DMS53 treated with DMSO at 0.1 percent for 48 hours (cell line): ENCODE measurements around the gene IQSEC1.
A peak's percentile ranks its signal among the peaks of the same experiment; 100 is the strongest.

Experiments used
- DNase-seq: peaks from one replicate; lab custom pipeline; 2025; ENCODE audit not compliant: unreplicated experiment; lab: John Stamatoyannopoulos, UW

The IQSEC1 gene

GRCh38 chr3:13073326-13074005 is at the start of gene IQSEC1:
Gene IQSEC1 (minus strand): TSS chr3:13073429. CDS start chr3:13073014, 415 bp downstream.
- DNase-seq, result no peak

DNA sequence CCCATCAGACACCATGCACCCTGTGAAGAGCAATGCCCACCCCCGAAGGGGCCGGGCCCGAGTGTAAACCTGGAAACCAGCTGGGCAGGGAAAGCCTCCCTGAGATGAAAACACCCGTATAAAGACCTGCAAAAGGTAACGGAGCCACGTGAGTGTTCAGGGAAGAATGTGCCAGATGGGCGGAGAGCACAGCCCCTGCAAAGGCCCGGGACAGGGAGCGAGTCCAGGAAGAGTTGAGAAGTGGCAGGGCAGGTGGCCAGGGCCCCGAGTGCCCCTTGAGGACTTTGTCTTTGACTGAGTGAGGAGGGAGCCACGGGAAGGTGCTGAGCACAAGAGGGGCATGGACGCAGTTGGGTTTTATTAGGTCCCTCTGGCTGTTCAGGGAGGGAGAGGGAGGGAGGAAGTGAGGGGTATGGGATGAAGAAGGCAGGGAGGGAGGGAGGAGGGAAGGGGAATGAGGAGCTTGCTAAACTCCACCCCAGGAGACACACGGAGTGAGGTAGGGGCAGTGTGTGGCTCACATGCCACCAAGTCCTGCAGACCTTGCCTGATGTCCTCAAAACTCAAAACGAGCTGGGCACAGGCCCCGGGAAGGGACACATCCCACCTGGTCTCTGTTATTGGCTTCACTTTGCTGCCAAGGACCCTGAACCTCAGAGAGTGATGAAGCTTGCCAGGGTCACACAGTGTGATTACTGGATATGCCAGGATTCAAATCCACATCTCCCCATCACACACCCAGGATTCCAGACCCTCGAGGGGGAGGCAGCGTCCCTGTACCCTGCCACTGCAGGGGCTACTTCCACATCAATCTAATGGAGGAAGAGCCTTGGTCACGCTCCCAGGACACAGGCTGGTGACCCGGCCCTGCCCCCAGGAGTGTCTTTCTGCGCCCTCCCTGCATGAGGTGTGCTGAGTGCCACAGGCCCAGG is 49.1 kb upstream of the IQSEC1 start:
- DNase-seq, result no peak

GRCh38 chr3:13121553-13122001 is 48.3 kb upstream of the IQSEC1 start:
- no peak for DNase-seq

- DNase-seq, result no peak
These were observed 47.8 kb upstream of the IQSEC1 start for GRCh38 chr3:13120928-13121552.

- DNase-seq, result no peak
These were observed 47.2 kb upstream of the IQSEC1 start for GRCh38 chr3:13120289-13120927.

DNA sequence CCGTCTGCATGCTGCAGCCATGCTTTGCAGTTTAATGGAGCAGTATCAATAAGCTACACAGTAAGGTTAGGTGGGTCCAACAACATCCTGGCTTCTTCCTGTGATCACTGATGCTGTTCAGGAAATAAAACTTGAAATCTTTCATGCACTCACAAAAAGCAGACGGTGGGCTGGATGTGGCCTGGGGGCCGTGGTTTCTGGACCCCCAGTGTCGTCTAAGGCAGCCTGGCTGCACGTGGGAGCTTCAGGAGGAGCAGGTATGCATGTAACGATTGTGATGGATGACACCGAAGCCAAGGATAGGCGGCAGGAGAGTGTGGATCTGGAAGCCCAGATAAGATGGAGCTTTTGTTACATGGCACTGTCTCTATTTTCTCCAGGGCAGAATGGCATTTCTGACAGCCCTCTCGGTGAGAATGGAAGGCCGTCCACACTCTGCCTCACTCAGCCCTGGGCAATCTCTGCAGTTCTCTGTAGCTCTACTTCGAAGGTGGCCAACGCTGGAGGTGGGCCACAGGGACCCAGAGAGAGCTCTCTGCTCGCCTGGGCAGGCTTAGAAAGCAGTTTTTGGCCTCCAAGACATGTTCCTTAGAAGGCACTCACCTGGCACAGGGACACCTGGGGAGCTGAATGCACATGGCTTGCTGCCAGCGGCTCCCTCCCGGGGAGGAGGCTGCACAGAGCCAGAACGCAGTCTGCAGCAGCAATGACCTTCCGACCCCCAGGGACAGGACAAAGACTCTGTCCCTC is 46.4 kb upstream of the IQSEC1 start:
- DNase-seq, result no peak

DNA sequence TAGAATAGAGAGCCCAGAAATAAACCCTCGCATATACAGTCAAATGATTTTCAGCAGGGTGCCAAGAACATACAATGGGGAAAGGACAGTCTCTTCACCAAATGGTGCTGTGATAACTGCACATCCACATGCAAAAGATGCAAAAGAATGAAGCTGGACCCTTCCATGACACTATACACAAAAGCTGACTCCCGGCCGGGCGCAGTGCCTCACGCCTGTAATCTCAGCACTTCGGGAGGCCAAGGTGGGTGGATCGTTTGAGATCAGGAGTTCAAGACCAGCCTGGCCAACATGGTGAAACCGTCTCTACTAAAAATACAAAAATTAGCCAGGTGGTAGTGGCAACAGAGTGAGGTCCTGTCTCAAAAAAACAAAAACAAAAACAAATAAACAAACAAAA is 43.2 kb upstream of the IQSEC1 start:
- DNase-seq, result no peak

GRCh38 chr3:13115991-13116390 is 42.8 kb upstream of the IQSEC1 start:
- DNase-seq, result no peak

DNA sequence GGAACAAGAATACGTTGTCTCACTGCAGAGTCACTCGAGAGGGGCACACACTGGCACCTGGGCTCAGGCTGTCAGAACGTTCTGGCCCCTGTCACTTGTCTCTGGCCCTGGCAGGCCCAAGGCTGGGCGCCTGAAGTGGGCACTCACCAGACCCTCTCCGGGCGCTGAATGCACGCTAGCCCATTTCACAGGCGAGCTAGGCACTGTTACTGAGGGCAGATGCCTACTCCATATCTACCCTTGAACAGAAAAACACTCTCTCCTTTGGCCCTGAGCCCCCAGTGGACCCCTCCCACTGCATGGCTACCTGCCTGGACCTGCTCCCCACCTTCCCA is 42.3 kb upstream of the IQSEC1 start:
- no peak for DNase-seq

GRCh38 chr3:13114811-13115575 is 41.8 kb upstream of the IQSEC1 start:
- no peak for DNase-seq

GRCh38 chr3:13113346-13114330 is 40.4 kb upstream of the IQSEC1 start:
- no peak for DNase-seq

DNA sequence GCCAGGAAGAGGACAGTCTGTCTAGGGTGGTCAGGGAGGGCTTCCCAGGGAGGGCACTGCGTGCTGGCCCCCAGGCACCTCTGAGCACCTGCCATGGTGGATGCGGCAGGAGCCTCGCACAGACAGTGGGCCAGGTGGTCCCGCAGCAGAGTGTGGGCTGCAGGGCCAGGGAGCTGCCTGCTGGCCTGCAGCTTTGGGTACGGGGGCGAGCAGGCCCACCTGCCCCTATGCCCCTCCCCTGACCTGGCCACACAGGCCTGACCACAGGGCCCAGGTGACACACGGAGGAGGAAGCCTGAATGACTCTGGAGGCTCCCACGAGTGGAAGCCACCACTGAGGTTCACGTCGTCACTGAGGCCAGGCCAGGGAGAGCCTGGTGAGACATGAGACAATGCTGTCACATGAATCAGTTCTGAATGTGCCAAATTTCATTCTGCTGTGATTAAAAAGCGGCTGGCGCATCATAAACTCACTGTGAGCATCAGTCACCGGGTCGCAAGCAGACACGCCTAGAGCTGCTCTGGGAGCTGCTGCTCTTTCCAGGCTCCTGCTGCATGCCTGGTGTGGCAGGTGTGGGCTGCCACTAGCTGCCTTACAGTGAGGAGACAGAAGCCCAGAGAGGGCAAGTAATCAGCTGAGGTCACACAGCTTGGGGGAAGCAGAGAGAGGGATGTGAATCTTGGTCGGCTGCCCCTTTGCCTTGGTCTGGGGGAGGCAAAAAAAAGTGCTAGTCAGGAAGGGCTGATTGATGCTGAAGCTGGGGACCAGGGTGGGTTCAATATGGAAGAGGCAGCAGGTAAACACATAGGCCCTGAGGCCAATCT is 39.5 kb upstream of the IQSEC1 start:
- no peak for DNase-seq

DNA sequence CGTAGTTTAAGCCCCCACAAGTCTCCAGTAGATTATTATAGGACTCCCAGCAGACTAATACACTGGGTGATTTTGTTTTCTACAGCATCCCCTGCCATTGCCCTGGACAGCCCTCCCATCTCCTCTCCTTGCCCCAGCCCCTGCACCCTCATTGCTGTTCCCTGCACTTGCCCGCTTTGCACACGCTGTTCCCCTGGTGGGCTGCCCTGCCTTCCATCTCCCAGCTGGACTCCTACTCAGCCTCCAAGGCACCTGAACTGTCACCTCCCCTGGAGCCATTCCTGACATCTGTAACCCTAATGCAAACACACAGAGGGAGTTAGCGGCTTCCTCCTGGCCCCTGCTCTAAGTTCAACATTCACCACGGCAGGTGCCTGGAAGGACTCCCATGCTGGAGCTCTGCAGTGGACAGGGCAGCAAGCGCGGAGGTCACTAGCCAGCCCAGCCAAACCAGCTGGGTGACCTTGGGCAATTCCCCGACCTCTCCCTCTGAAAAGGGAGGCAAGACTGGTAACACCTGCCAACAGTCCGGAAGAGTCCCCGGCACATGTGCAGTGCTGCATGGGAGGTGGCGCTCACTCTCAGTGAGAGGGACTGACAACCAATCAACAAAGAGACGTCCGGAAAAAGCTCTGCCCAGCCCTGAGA is 38.8 kb upstream of the IQSEC1 start:
- DNase-seq, result peak; percentile 66

DNA sequence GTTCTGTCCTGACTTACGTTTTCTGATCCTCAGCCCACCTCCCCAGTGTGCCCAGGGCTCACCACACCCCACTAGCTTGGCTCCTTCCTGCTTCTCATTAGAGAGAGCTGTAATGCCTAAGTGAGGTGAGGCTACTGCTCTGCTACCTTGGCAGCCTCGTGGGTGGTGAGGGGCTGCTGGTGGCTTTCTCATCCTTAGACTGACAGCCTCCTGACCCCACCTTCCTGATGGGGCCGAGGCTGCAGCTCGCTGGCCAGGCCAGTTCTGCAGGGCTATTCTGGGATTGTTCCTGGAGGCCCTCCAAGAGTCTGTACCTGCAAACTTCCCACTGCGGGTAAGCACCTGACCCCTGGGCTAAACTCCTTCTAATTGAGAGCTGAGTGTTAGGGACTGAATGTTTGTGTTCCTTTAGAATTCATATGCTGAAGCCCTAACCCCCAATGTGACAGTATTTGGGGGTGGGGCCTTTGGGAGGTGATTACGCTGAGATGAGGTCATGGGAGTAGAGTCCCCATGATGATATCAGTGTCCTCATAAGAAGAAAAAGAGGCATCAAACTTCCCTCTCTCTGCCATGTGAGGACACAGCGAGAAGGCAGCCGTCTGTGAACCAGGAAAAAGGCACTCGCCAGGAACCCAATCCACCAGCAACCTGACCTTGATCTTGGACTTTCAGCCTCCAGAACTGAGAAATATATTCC is 38.1 kb upstream of the IQSEC1 start:
- peak; percentile 18 for DNase-seq

GRCh38 chr3:13110678-13111116 is 37.5 kb upstream of the IQSEC1 start:
- DNase-seq, result peak; percentile 16

- DNase-seq, result no peak
These were observed 36.3 kb upstream of the IQSEC1 start for GRCh38 chr3:13109516-13109915.

DNA sequence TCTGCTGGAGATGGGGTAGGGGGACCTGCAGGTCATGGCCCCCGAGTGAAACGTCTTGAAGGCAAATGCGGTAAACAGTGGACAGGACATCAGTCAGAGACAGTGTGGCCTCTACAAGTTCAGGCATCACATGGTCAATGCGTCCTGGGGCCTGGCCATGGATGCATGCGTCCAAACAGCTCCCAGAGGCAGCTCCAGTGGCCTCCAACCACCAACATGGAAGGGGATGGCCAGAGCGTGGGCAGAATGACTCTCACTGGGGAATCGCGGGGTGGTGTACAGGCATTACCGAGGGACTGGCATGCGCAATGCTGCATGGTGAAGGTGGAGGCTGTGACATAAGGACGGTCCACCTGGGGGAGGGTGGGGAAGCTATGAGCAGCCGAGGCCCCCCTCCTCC is 35.6 kb upstream of the IQSEC1 start:
- DNase-seq, result no peak
